Measurements from ENCODE around the gene SLC34A2.
"Not testable (repeated sequence)": the region's sequence is repeated elsewhere in the genome, so short reads cannot be mapped to it uniquely, and the experiment has no call there.

SLC34A2 gene
- 0 reads per million in 2 donors for total RNA-seq

DNA sequence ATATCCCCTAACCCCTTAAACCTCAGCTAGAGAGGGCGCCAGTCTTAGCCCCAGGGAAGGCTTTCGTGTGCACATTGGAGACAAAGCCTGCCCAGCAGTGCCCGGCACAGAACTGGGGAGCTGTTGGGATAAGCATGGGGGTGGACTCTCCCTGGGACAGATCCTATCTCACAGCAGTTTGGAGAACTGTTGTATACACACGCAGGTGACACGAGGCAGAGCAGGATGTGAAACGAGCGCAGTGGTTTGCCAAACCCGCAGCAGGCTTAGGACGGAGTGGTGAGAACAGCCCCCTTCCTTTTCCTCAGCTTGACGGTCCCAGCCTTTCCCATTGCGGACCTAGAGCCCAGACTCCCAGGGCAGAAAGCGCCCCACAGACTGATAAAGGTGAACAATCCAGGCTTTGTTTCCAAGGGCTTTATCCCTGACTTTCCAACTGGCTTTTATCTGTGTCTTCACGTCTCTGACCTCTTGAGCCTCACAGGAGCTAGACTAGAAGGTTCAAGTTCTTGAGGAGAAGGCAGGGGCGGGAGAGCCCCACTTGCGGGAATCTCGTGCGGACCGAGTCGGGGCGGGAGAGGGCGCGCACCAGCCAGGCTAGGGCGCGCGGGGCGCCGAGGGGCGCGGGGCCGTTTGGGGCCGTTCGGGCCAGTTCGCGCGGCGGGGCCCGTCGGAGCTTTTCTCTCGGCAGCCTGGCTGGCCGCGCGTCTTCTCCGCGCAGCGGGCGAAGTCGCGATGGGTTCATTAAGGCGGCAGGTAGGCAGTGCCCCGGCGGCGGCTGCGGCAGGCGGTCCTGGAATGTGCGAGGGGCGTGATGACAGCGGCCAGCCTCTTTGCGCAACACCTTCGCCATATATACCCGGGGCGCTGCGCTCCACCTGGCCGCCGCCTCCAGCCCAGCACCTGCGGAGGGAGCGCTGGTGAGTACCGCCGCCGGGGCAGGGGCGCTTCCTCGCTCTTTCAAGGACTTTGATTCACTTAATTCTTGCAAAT lies at the start of gene SLC34A2:
Gene SLC34A2 (plus strand): TSS at position 881 of the 993 bp plus-strand sequence. CDS start 6,650 bp downstream, outside the sequence.
- DNase-seq = no peak

DNA sequence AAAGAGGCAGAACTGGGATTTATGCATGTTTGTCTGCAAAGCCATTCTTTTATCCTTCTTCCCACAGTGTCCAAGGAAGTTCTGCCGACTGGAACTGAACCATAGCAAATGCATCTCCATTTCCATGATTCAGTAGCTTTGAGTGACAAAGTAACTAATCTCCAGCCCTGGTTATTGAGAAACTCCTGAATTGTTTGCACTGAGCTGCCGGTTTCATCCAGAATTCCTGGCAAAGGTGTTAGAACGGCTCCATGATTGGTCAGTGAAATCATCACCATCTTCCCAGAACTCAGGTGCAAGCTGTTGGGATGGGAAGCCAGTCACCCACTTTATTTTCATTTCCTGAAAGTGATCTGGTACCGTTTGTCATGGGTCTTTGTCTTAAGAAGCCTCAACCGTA lies 47.0 kb upstream of the SLC34A2 start:
- no peak for DNase-seq

- no peak for DNase-seq
Observed at GRCh38 chr4:25609976-25610375, 45.7 kb upstream of the SLC34A2 start.

GRCh38 chr4:25613613-25614012 lies 42.0 kb upstream of the SLC34A2 start:
- not testable (repeated sequence) for DNase-seq

DNA sequence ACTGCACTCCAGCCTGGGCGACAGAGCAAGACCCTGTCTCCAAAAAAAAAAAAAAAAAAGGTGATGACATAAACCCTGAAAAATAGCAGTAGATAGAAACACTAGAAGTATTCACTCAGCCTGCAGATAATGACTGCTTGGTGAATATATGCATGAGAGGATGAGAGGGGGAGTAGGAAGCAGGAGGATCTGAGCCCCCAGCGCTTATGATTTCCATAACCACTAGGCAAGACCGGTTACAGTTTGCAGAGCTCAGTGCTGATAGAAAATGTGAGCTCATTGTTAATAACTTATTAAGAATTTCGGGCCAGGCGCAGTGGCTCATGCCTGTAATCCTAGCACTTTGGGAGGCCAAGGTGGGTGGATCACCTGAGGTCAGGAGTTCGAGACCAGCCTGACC lies 40.8 kb upstream of the SLC34A2 start:
- no peak for DNase-seq

GRCh38 chr4:25621027-25621930 lies 34.4 kb upstream of the SLC34A2 start:
- no peak for DNase-seq

- no peak for DNase-seq
Observed at GRCh38 chr4:25624616-25625015, 31.0 kb upstream of the SLC34A2 start.

- DNase-seq = no peak
Observed at GRCh38 chr4:25628451-25628850, 27.2 kb upstream of the SLC34A2 start.

DNA sequence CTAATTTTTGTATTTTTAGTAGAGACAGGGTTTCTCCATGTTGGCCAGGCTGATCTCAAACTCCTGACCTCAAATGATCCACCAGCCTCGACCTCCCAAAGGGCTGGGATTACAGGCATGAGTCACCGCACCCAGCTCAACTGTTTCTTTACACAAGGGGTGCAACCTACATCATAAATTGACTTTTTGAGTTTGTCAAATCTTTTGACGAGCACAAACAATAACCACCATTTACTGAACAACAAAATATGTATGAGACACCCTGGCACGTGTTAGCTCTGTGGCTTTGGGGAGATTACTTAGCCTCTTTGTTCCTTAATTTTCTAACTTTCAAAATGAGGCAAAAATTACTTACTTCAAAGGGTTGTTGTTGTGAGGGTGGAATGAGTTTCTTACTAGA lies 23.5 kb upstream of the SLC34A2 start:
- DNase-seq = no peak

DNA sequence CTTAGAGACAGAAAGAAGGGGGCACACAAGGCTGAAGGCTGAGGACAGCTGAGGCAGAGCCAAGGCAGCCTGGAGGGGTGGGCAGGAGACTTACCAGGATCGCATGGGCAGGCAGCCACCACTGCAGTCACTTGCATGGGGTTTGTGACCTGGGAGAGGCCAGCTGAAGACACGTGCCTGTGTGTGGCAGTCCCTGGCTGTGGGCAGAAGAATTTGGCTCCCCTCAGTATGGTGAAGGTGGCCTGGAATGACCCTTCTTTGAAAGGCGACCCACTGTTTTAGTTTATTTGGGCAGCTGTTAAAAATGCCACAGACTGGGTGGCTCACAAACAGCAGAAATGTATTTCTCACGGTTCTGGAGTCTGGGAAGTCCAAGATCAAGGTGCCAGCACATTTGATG lies 22.1 kb upstream of the SLC34A2 start:
- DNase-seq = no peak

DNA sequence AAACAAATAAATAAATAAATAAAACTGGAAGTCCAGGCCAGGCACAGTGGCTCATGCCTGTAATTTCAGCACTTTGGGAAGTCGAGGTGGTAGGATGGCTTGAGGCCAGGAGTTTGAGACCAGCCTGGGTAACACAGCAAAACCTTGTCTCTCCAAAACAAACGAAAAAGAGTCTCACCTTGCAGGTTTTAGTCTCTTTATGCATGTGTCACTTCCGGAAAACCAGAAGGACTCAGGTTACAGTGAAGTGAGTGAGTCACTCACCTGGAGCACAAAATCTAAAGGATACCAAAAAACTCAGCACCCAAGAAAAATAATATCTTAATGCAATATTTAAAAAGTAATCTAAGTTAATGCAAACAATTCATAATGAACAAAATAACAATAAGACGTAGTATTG lies 20.1 kb upstream of the SLC34A2 start:
- no peak for DNase-seq

GRCh38 chr4:25637581-25638220 lies 17.9 kb upstream of the SLC34A2 start:
- DNase-seq = no peak

DNA sequence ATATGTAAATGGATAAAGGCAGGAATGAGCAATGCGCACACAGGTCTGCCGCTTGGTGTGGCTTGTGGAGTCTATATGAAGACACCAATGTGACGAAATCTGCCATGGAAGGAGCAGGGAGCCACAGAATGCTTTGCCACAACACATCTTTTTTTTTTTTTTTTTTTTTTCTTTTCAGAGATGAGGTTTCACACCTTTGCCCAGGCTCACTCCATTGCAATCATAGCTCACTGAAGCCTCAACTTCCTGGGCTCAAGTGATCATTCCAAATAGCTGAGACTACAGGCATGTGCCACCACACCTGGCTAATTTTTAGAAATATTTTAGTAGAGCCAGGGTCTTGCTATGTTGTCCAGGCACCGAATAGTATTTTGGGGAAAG lies 17.4 kb upstream of the SLC34A2 start:
- DNase-seq = no peak

DNA sequence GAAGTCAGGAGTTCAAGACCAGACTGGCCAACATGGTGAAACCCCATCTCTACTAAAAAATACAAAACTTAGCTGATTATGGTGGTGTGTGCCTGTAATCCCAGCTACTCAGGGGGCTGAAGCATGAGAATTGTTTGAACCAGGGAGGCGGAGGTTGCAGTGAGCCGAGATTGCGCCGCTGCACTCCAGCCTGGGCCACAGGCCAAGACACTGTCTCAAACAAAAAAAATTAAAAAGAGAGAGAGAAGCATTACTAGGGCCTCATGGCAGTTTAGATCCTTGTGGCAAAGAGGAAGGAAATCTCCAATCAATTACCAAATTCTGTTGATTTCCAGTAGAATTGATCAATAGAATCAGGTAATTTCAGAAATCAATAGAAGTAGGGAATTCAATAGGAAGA lies 16.8 kb upstream of the SLC34A2 start:
- DNase-seq = no peak

- no peak for DNase-seq
Observed at GRCh38 chr4:25650311-25650710, 5.3 kb upstream of the SLC34A2 start.

GRCh38 chr4:25651682-25652081 lies 4.0 kb upstream of the SLC34A2 start:
- no peak for DNase-seq

GRCh38 chr4:25654031-25654970 lies 1.4 kb upstream of the SLC34A2 start:
- DNase-seq = no peak

DNA sequence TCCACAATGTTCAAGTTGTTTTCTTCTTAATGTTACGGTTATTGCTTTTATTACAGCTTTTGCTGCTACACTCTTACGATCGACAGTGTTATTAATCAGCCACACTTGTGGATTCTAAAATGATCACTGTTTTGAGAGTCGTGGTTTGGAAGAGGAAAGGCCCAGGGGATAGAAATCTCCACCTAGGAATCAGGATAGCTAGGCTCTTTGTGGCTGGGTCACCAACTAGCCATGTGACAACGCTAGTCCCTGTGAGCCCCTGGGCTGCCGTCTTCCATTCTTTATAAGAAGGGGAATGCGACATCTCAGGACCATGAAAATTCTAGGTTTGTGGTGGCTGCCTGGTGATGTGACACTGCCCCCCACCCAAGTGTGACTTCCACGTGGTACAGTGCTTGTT lies 380 bp downstream of the SLC34A2 start:
- DNase-seq = no peak

DNA sequence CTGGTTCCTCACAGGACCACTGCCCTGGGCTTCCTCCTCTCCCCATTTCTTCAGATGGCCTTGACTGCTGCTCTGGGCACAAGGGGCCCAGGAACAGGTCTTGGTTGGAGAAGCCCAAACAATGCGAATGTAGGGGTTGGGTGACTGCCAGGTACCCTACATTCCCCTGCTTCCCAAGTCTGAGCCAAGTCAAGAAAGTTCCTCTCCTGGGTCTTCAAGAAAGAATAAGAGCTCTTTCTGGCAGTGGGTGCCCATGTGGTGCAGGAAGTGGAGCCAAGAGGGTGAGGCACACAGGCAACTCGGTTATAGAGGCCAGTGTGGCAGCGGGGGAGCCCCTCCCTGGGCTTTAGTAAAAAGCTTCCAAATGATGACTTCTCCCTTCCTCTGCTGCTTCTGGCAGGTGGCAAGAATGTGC lies 2.7 kb downstream of the SLC34A2 start:
- DNase-seq = no peak

DNA sequence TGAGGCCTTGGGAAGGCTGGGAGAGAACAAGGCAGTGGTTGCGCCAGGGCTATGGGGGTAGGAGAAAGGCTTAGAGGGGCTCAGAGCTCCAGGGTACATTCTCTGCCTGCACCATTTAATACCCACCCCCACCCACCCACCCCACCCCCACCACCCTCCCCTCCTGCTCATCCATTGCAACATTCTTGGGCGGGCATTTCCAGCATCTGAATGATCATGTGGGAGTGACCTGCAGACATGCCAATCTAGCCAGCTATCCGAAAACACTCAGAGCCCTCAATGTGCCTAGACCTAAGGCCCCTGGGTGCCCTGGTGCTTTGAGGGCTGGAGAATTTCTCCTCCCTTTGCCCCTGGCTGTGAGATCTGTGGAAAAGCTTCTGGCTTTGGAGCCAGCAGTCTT lies 3.1 kb downstream of the SLC34A2 start:
- DNase-seq = no peak

- DNase-seq = not testable (repeated sequence)
Observed at GRCh38 chr4:25661441-25661840, 5.8 kb downstream of the SLC34A2 start.

GRCh38 chr4:25662306-25662705 lies 6.7 kb downstream of the SLC34A2 start:
- DNase-seq = no peak
